Fibroblast of skin of scalp (primary cell): ENCODE data around the gene NIT2.

Experiments
- DNase-seq: peaks from one replicate; pipeline ENCODE4 v3.0.0-alpha.2; 2013

The NIT2 gene

DNA sequence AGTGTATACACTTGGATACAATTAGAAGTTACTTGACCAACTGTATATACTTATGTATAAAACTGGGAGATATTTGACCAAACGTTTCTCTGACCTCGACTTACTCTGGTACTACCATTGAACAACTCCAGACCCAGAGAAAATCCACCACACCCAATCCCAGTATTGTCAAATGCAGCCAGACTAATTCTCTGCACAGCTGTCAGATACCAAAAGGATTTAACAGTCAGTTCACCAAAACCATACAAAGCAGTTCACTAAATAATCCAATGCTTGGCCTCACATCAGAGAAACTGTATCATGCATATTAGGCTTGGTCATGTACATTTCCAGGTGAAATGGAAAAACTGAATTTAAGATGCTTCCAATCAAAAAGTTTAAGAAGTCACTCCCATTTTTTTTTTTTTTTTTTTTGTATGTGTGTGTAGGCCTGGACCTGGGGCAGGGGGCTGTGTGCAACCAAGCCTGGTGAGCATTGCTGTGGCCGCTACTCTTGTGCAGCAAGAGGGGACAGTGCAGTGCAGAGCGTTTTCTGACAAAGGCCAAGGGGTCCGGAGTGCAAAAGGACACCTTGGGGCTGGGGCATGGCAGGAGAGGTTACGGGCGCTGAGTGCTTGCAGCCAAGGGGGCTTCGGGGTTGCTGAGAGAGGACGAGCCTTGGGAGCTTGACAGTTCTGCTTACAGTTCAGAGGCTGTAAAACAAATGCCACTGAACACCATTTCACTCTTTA lies 64.9 kb downstream of the NIT2 start:
- no peak for DNase-seq

DNA sequence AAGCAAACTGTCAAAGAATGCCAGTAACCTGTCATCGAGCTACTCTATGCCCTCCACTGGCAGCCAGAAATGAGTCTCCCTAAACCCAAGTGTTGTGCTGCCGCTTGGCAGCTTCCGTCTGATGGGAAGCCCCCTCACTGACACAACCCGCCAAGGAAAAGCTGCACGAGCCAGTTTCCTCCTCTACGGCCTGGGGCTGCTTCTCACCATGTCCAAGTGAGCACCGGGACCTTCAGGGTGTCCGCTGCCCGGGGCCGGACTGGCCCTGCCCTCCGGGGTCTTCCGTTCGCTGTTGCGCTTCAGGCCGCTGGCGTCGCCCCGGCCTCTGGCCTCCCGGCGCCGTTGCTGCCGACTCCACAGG lies 65.8 kb downstream of the NIT2 start:
- DNase-seq = no peak

- peak; percentile 97 for DNase-seq
Observed at GRCh38 chr3:100400780-100401673, 66.5 kb downstream of the NIT2 start, which contains the start of the genes LNP1 and TOMM70. LNP1 (plus strand) TSS chr3:100401539; CDS start chr3:100429730, 28,191 bp downstream. TOMM70 (minus strand) TSS chr3:100401089; CDS start chr3:100400949, 140 bp downstream.

- peak; percentile 45 for DNase-seq
Observed at GRCh38 chr3:100401674-100402041, 67.1 kb downstream of the NIT2 start.

DNA sequence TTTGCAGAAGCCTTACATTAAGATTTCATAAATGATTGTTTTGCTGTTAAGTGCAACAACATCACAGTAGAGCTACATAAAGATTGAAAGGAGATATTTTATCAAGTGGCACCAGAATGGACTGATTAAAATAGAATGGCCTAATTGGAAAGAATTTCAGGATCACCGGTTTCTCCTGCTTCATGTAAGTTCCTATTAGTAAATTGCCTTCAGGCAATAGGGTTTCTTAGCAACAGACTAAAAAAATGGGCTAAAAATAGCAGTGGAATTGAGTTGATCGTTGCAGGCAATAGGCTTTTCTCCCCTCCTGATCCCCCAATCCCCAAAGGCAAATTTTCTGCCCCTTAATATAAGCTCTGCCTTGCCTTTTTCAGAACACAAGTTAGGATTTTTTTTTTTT lies 67.7 kb downstream of the NIT2 start:
- DNase-seq = peak; percentile 60

- DNase-seq = no peak
Observed at GRCh38 chr3:100402891-100403290, 68.3 kb downstream of the NIT2 start.

- DNase-seq = no peak
Observed at GRCh38 chr3:100403362-100404249, 69.0 kb downstream of the NIT2 start.

GRCh38 chr3:100404250-100404548 lies 69.6 kb downstream of the NIT2 start:
- DNase-seq = no peak

GRCh38 chr3:100407164-100407563 lies 72.6 kb downstream of the NIT2 start:
- no peak for DNase-seq

- DNase-seq = no peak
Observed at GRCh38 chr3:100407977-100408532, 73.5 kb downstream of the NIT2 start.
